ENCODE data around the gene PCSK2.
"Not testable (repeated sequence)": the region's sequence is repeated elsewhere in the genome, so short reads cannot be mapped to it uniquely, and the experiment has no call there.

Gene PCSK2

GRCh38 chr20:17226410-17227218, at the start of gene PCSK2:
TSS of gene PCSK2 (plus strand) at chr20:17227040. CDS start at chr20:17227306, 266 bp downstream.
- DNase-seq (ENCODE audit: insufficient read length, low spot score) (no peak), FAIRE-seq (no peak)

- no peak for FAIRE-seq
- no peak for DNase-seq (ENCODE audit: insufficient read length, low spot score)
Measured at GRCh38 chr20:17177341-17177740, 49.5 kb upstream of the PCSK2 start.

DNA sequence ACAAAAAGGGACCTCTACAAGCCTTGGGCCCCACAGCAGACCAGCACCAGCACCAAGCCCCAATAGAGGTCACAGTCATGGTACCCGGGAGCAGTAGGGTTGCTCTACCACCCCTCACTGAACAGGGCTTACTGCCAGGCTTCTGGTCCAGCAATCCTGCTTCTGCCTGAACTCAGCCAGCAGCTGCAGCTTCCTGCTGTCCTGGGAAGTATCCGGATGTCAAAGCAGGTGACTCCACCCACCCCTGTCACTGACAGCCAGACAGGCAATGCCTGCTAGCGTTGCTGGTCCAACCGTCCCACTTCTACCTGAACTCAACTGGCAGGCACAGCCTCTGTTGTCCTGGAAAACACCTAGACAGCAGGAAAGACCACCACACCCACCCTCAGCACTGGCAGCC, 47.0 kb upstream of the PCSK2 start:
- FAIRE-seq (no peak), DNase-seq (ENCODE audit: insufficient read length, low spot score) (no peak)

DNA sequence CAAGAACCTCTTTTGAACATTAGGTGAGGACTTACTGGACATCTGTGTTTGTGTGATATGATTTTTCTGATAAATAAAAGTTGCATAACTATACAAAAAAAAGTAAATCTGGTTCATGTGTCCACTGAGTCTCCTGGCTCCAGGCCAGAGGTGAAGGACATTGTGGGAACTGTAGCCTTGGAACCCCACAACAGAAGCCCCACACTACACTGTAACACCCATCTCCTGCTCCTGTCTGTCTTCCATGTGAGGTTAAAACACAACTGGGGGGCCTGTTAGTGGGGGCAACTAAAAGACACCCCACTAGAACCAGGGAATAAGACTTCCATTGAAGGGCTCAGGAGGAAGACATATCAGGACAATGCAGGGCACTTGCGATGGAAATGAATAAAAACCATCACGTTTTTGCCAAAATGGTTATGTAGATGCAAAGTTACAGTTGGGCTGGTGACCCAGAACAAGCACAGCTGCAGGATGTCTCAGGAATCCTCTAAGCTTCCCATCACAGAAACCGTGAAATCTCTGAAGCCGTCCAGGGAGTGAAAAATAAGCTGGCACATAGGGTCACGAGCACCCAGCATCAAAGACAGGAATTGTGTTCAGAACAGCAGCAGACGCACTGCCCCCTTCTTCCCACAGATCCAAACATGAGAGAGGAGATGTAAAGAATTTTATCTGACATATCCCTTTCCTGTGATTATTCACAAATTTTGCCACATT, 36.7 kb upstream of the PCSK2 start:
- no peak for FAIRE-seq
- no peak for DNase-seq (ENCODE audit: insufficient read length, low spot score)

- DNase-seq (ENCODE audit: insufficient read length, low spot score) (no peak), FAIRE-seq (no peak)
Measured at GRCh38 chr20:17197041-17197440, 29.8 kb upstream of the PCSK2 start.

DNA sequence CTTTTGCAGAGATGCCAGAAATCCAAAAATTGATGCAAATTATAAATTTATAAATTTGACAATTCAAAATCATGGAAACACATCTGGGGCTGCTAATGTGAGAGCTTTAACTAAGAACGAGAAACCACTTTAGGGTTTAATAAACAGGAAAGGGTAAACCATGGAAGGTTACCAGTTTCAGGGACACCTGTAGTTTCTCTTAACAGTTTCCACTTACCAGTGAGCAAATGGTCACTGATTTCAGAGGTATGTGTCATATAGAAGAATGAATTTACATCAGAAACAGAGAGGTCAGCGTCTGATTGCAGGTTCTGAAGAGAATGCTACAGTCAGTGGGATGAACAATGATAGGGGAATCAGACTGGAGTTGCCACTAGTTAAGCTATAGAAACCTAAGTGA, 24.8 kb upstream of the PCSK2 start:
- FAIRE-seq, result no peak
- DNase-seq (ENCODE audit: insufficient read length, low spot score), result no peak

DNA sequence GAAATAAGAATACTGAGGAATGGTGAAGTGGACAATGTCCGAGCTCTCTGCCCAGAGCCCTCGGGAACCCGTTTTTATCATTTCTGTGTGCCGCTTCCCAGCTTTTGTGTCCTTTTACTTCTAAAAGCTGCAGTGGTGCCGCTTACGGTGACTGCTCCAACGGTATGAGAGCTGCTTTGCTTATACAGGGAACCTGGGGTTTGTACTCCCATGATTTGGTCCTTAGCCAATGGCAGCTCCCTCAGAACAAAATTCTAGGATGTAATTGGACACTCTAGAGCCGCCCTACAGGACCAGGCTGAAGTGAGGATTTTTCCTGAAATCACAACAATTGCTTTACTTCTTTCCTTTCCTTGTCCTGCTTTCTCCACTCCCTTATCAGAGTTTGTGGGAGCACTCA, 24.2 kb upstream of the PCSK2 start:
- DNase-seq (ENCODE audit: insufficient read length, low spot score), result no peak
- FAIRE-seq, result no peak

DNA sequence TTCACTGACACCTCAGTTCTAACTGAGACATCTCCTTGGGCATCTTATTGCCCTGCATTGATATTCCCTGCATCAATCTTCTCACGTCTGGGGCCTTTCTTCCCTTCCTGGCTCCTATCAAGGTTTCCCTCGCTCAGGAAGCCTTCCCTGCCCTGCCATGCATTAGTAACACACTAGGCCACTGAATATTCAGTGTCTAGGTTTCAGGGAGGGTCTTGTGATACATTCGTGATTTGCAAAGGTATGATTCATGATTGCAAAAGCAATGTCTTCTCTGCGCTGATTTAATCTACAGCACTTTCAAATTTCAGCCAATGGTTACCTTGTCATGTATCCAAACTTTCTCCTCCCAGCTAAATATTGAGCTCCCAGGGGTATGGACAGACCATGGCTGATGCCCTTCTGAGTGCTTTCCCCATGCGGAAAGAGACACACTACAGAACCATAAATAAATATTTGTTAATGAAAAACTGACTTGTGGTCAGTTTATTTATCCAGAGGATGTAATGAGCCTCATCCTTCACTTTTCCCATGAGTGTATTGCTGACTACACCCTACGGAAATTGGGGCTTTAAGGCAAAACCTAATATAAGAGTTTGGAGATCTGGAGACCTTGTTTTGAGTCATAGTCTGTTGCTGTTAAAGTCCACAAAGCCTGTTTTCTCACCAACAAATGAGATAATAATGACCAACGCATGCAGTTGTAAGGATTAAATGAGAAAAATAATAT, 21.6 kb upstream of the PCSK2 start:
- DNase-seq (ENCODE audit: insufficient read length, low spot score) (no peak), FAIRE-seq (no peak)

DNA sequence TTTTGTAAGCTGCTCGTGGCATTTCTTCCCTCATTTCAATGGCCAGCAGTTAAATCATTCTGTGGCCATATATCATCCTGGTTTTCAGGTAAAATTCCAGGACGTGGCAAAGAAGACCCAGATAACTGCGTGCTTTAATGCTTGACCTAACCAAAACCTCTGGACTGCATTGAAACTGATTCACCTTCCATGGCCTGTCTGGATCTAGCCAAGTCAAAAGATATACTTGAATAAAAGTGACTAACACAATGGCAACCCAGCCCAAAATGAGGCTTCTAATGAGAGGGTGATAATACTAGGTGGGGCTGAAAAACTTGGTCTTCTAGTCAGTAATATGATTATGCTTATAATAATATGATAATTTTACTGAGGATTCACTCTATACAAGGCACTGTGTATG, 16.5 kb upstream of the PCSK2 start:
- FAIRE-seq, result no peak

DNA sequence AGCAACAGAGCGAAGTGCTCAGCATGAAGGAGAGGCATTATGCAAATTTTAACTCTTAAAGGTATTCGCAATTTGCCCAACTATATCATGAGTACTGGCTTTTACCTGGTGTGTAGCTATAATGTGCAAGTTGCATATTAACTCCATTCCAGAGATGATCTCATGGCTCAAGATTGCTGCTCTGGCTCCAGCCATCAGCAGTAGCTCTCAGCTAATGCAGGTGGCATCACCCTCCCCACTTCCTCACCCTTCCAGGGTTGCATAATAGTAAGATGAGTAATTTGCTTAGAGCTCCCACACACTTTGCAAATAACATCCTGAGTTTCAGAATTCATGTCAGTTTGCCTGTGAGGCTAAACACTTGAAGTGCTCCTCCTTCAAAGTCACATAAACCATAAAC, 15.9 kb upstream of the PCSK2 start:
- FAIRE-seq, result no peak
- DNase-seq (ENCODE audit: insufficient read length, low spot score), result no peak

More for the DNA sequence above, 16.5 kb upstream of the PCSK2 start:
- DNase-seq (ENCODE audit: insufficient read length, low spot score), result no peak

GRCh38 chr20:17215167-17215566, 11.7 kb upstream of the PCSK2 start:
- FAIRE-seq, result no peak
- no peak for DNase-seq (ENCODE audit: insufficient read length, low spot score)

DNA sequence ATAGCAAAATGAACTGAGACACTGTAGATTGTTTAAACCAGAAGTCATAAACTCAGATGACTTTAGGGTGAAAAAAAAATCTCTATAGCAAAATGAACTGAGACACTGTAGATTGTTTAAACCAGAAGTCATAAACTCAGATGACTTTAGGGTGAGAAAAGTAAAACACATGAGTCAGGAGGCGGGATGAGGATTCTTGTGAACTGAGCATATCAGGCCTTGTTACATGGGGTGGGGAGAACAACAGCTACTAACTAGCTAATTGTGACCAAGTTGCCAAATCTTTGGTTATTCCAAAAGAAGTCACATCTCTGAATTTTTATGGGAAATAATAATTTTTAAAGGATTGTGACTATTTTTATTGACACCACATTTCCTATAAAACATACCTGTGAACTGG, 7.0 kb upstream of the PCSK2 start:
- DNase-seq (ENCODE audit: insufficient read length, low spot score); FAIRE-seq: not testable (repeated sequence)

DNA sequence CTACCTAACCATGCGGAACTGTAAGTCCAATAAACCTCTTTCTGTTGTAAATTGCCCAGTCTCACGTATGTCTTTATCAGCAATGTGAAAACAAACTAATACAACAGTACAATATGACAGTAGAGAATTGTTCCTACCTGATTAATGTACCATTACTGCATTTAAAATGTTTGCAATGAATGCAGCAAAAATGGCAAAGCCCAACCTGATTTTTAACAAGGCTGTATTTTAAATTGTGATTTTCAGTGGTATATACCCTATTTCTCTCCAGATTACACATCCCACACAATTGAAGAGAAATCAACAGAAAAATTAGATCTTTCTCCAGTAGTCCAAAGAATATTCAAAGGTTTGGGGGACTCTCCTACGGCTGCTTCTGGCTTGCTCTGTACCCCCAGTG, 3.3 kb upstream of the PCSK2 start:
- FAIRE-seq, result no peak

GRCh38 chr20:17225851-17226409, 910 bp upstream of the PCSK2 start:
- FAIRE-seq, result no peak

More for the DNA sequence above, 3.3 kb upstream of the PCSK2 start:
- DNase-seq (ENCODE audit: insufficient read length, low spot score), result no peak

GRCh38 chr20:17227219-17227575, 357 bp downstream of the PCSK2 start:
- FAIRE-seq (no peak), DNase-seq (ENCODE audit: insufficient read length, low spot score) (no peak)

More at GRCh38 chr20:17225851-17226409, 910 bp upstream of the PCSK2 start:
- no peak for DNase-seq (ENCODE audit: insufficient read length, low spot score)

GRCh38 chr20:17227669-17228623, 1.1 kb downstream of the PCSK2 start:
- DNase-seq (ENCODE audit: insufficient read length, low spot score), result no peak
- no peak for FAIRE-seq

GRCh38 chr20:17228624-17229061, 1.8 kb downstream of the PCSK2 start:
- DNase-seq (ENCODE audit: insufficient read length, low spot score), result no peak
- FAIRE-seq, result no peak

GRCh38 chr20:17229256-17229655, 2.4 kb downstream of the PCSK2 start:
- DNase-seq (ENCODE audit: insufficient read length, low spot score), result no peak
- no peak for FAIRE-seq

DNA sequence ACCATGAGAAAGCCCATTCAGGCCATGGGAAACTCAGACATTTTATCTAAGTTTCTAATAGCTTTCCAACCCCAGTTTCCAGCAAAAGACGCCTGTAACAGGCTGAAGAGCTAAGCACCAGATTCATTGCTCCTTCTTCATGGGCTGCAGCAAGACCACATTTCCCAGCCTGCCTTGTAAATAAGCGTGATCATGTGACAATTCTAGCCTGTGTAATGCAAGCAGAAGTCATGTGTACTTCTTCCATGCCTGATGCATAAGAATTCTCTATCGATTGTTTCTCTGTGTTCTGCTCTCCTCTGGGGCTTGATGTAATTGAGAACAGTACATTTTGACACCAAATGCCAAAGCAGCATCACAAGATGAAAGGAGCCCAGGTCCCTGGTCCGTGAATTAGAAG, 6.8 kb downstream of the PCSK2 start:
- FAIRE-seq (no peak), DNase-seq (ENCODE audit: insufficient read length, low spot score) (no peak)

DNA sequence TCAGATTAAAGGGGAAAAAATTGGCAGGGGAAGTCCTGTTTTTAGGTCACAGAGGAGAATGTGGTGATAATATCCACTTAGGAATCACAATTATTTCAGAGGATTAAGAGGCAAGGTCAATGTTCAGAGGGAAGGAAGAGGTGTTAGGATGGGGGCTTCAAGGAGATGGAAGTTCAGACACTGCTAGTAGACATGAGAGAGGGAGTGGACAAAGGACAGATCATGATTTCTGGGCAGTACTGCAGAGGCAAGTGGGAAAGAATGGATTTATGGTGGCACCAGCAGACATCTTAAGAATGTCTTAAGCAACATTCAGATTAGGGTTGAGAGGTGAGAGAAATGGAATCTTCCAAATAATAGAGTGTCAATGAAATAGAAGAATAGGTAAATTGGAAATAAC, 9.9 kb downstream of the PCSK2 start:
- FAIRE-seq, result no peak

More for the DNA sequence above, 9.9 kb downstream of the PCSK2 start:
- DNase-seq (ENCODE audit: insufficient read length, low spot score), result no peak
